Fibroblast of lung (primary cell): ENCODE results near the gene ETS1.

Experiments used
- EZH2 ChIP-seq: IDR thresholded peaks from 2 replicates; pipeline ENCODE4 v1.5.1; 2012; ENCODE audit warnings: low read length, control low read depth, mild to moderate bottlenecking; ENCODE audit errors: missing control alignments
- TF ChIP-seq, protein P1 (sequence below), 2 donors: IDR thresholded peaks in 1 of 2; conservative IDR thresholded peaks in 1 of 2; 1 replicate in 1 of 2; 2 replicates in 1 of 2; pipeline ENCODE4 v1.5.1; 2011 to 2012; ENCODE audit warnings: low read length in 2 of 2, control low read depth in 1 of 2, inconsistent platforms in 1 of 2, low read depth in 1 of 2, mild to moderate bottlenecking in 1 of 2

DNA sequence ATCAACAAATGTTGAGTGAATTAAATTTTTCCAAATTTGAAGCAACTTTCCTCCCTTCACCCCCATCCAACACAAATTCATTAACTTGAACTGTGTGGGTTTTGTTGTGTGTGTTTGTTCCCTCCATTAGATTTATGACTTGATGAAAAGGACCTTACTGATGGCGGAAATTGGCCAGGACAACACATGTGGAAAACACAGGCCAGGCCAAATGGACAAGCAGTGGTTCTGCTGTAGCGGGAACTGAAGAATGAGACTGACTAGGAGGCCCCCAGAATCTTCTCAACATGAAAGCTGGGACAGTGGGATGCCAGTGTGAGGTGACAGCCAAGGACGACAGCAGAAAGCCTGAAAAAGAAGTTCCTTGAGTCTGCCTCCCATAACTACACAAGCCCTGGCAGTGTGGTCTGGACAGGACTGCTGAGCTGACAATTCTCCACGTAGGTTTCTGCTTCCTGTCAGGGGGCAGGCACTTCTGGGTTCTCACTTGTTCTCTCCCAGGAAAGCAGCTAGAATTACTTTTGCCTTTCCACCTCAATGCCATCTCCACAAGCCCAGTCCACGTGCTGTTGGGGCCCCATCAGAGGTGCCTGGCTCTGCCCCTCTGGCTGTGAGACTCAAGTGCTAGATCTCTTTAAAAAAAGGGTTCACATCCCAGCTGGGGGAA lies 94.3 kb downstream of the ETS1 start:
- TF ChIP-seq, protein P1, sequence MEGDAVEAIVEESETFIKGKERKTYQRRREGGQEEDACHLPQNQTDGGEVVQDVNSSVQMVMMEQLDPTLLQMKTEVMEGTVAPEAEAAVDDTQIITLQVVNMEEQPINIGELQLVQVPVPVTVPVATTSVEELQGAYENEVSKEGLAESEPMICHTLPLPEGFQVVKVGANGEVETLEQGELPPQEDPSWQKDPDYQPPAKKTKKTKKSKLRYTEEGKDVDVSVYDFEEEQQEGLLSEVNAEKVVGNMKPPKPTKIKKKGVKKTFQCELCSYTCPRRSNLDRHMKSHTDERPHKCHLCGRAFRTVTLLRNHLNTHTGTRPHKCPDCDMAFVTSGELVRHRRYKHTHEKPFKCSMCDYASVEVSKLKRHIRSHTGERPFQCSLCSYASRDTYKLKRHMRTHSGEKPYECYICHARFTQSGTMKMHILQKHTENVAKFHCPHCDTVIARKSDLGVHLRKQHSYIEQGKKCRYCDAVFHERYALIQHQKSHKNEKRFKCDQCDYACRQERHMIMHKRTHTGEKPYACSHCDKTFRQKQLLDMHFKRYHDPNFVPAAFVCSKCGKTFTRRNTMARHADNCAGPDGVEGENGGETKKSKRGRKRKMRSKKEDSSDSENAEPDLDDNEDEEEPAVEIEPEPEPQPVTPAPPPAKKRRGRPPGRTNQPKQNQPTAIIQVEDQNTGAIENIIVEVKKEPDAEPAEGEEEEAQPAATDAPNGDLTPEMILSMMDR (conservative IDR thresholded peaks at IDR 0.05 in 1 of 2, IDR thresholded peaks at IDR 0.05 in 1 of 2; ENCODE audit: low read depth in 1 of 2, low read length in 2 of 2), result no peak
- no peak for TF ChIP-seq EZH2
